IMR-90 (cell line): ENCODE results near the gene SAMD5. TPM values are rescaled to one million over a fixed set of nuclear protein-coding genes. Genes with fewer than 3 reads are reported as not detected.

Source experiments
- ATAC-seq: fragments of 200-7000 bp; cut with Tn5 transposase; 2 replicates; pipeline ENCODE4 v1.9.1; 2020; ENCODE audit warnings: low read depth, mild to moderate bottlenecking, moderate library complexity
- BruUV-seq: library from RNA; stranded (reverse); fragments of 400-500 nt; replicated peaks from 2 replicates; lab custom pipeline; 2021; lab: Mats Ljungman, UMichigan
- CTCF ChIA-PET: fragments of 300-600 bp; formaldehyde crosslinking; extraction: SDS; loops from one replicate; lab custom pipeline; 2021; ENCODE audit warnings: antibody characterized with exemption; lab: Yijun Ruan, JAX
- POLR2A ChIA-PET: fragments of 300-600 bp; sonication (Branson Sonifier 250); formaldehyde crosslinking; loops from one replicate; lab custom pipeline; 2022; ENCODE audit warnings: antibody characterized with exemption; ENCODE audit not compliant: unreplicated experiment; lab: Charles Lee
- DNase-seq: peaks from one replicate; pipeline ENCODE4 v3.0.0; 2013
- H2AFZ ChIP-seq: replicated peaks from 2 replicates; pipeline ENCODE3; 2013; ENCODE audit warnings: low read length, mild to moderate bottlenecking; ENCODE audit not compliant: poor library complexity
- H2AK5ac ChIP-seq: 2 replicates; pipeline ENCODE4 v1.6.1; 2013; ENCODE audit warnings: low read depth, low read length, inconsistent platforms
- H2AK9ac ChIP-seq: replicated peaks from 2 replicates; pipeline ENCODE3; 2013; ENCODE audit warnings: mild to moderate bottlenecking, low read depth, low read length, moderate library complexity; ENCODE audit not compliant: poor library complexity
- H2BK120ac ChIP-seq: 2 replicates; pipeline ENCODE4 v1.6.1; 2013; ENCODE audit warnings: low read depth, low read length, inconsistent platforms
- H2BK15ac ChIP-seq: 3 replicates; pipeline ENCODE4 v1.6.1; 2013; ENCODE audit warnings: low read depth, low read length, inconsistent platforms
- H2BK20ac ChIP-seq: 2 replicates; pipeline ENCODE4 v1.6.1; 2013; ENCODE audit warnings: low read depth, mild to moderate bottlenecking, inconsistent platforms, low read length, moderate library complexity
- H2BK5ac ChIP-seq: 2 replicates; pipeline ENCODE4 v1.6.1; 2013; ENCODE audit warnings: mild to moderate bottlenecking, low read depth, low read length, inconsistent platforms; ENCODE audit not compliant: poor library complexity, severe bottlenecking
- H3K14ac ChIP-seq: replicated peaks from 2 replicates; pipeline ENCODE4 v1.6.1; 2013; ENCODE audit warnings: low read depth, low read length, inconsistent platforms
- H3K18ac ChIP-seq: 2 replicates; pipeline ENCODE4 v1.6.1; 2013; ENCODE audit warnings: low read depth, low read length, control low read depth
- H3K23ac ChIP-seq: 2 replicates; pipeline ENCODE4 v1.6.1; 2013; ENCODE audit warnings: low read depth, low read length, inconsistent platforms
- H3K27ac ChIP-seq: 2 replicates; pipeline ENCODE4 v1.5.1; 2013; ENCODE audit warnings: mild to moderate bottlenecking, control low read depth, low read length; ENCODE audit not compliant: insufficient read depth
- H3K27me3 ChIP-seq: 2 replicates; pipeline ENCODE4 v1.6.1; 2013; ENCODE audit warnings: low read length; ENCODE audit not compliant: control insufficient read depth, insufficient read depth
- H3K36me3 ChIP-seq: 2 replicates; pipeline ENCODE4 v1.6.1; 2013; ENCODE audit warnings: low read length, mixed read lengths; ENCODE audit not compliant: control insufficient read depth, insufficient read depth
- H3K4ac ChIP-seq: 2 replicates; pipeline ENCODE4 v1.6.1; 2013; ENCODE audit warnings: low read depth, low read length, inconsistent platforms
- H3K4me1 ChIP-seq: 2 replicates; pipeline ENCODE4 v1.6.1; 2013; ENCODE audit warnings: low read length, mixed read lengths; ENCODE audit not compliant: control insufficient read depth, insufficient read depth
- H3K4me2 ChIP-seq: 2 replicates; pipeline ENCODE4 v1.6.1; 2013; ENCODE audit warnings: low read depth, mild to moderate bottlenecking, control low read depth, low read length, moderate library complexity
- H3K4me3 ChIP-seq: 2 replicates; pipeline ENCODE4 v1.5.1; 2013; ENCODE audit warnings: low read depth, mild to moderate bottlenecking, control low read depth, low read length, moderate library complexity; ENCODE audit not compliant: insufficient read depth
- H3K56ac ChIP-seq: 2 replicates; pipeline ENCODE4 v1.6.1; 2013; ENCODE audit warnings: low read length, inconsistent platforms; ENCODE audit not compliant: insufficient read depth; ENCODE audit errors: extremely low read depth
- H3K79me1 ChIP-seq, 2 experiments: 2 replicates each; pipeline ENCODE4 v1.6.1; 2013; ENCODE audit warnings: low read length in 2 of 2, inconsistent platforms in 1 of 2, low read depth in 1 of 2
- H3K9ac ChIP-seq: 2 replicates; pipeline ENCODE4 v1.6.1; 2013; ENCODE audit warnings: low read depth, low read length, control low read depth
- H3K9me1 ChIP-seq: 2 replicates; pipeline ENCODE4 v1.6.1; 2013; ENCODE audit warnings: low read length, inconsistent platforms; ENCODE audit not compliant: insufficient read depth
- H3K9me3 ChIP-seq: 2 replicates; pipeline ENCODE4 v1.6.1; 2013; ENCODE audit warnings: low read length; ENCODE audit not compliant: control insufficient read depth, insufficient read depth
- H4K20me1 ChIP-seq: 2 replicates; pipeline ENCODE4 v1.6.1; 2013; ENCODE audit warnings: low read length, inconsistent platforms; ENCODE audit not compliant: insufficient read depth
- H4K5ac ChIP-seq: 2 replicates; pipeline ENCODE4 v1.6.1; 2013; ENCODE audit warnings: mild to moderate bottlenecking, low read depth, low read length, control low read depth
- H4K8ac ChIP-seq, 2 experiments: 2 replicates each; pipeline ENCODE4 v1.6.1; 2013; ENCODE audit warnings: low read depth in 2 of 2, low read length in 2 of 2, control low read depth in 1 of 2, inconsistent platforms in 1 of 2
- H4K91ac ChIP-seq: 2 replicates; pipeline ENCODE4 v1.6.1; 2013; ENCODE audit warnings: low read depth, low read length, inconsistent platforms; ENCODE audit not compliant: insufficient read depth
- BHLHE40 ChIP-seq: fragments of 150-350 bp; IDR thresholded peaks from 2 replicates; pipeline ENCODE4 v1.6.1; 2016; ENCODE audit warnings: mild to moderate bottlenecking, low read depth, low read length
- CHD1 ChIP-seq: IDR thresholded peaks from 2 replicates; pipeline ENCODE4 v1.6.1; 2012; ENCODE audit warnings: low read depth, low read length, improper control_type of control experiment
- MAFK ChIP-seq: IDR thresholded peaks from 2 replicates; pipeline ENCODE4 v1.6.1; 2012; ENCODE audit warnings: low read depth, low read length, improper control_type of control experiment
- NFE2L2 ChIP-seq: fragments of 150-350 bp; IDR thresholded peaks from 2 replicates; pipeline ENCODE4 v1.6.1; 2016; ENCODE audit warnings: low read depth, mild to moderate bottlenecking, low read length
- RCOR1 ChIP-seq: IDR thresholded peaks from 2 replicates; pipeline ENCODE4 v1.6.1; 2012; ENCODE audit warnings: mild to moderate bottlenecking, low read length, improper control_type of control experiment; ENCODE audit not compliant: insufficient replicate concordance
- WGBS, 2 experiments: methylation state at CpG; one replicate each; pipeline versions ENCODE4 v1.1.5 to v1.1.7; 2013; ENCODE audit warnings: missing lambda C conversion rate in 2 of 2; ENCODE audit not compliant: insufficient read length in 1 of 2; ENCODE audit errors: extremely low coverage in 2 of 2; 5-methylcytosine and 5-hydroxymethylcytosine counted together
- dilution Hi-C: fragments of 300-500 bp; cut with HindIII; formaldehyde crosslinking; loops from one replicate; pipeline ENCODE4 v1.14.3; 2018; ENCODE audit warnings: low sequenced_read_pairs; ENCODE audit not compliant: unreplicated experiment
- in situ Hi-C: fragments of 300-500 bp; cut with MboI; formaldehyde crosslinking; loops from 3 replicates; pipeline ENCODE4 v1.14.3; 2019; ENCODE audit warnings: low sequenced_read_pairs, inconsistent platforms, mixed read lengths
- intact Hi-C: fragments of 100-400 bp; cut with micrococcal nuclease; formaldehyde crosslinking; loops from 2 replicates; pipeline ENCODE4 v1.10.0; 2022
- polyA plus RNA-seq, 3 experiments: library from polyadenylated mRNA; depleted of rRNA; stranded (reverse); fragments of >200 nt; gene quantifications; 2 replicates each; pipeline ENCODE4 v1.2.3, GENCODE V29; 2012; ENCODE audit warnings: low replicate concordance in 1 of 3
- total RNA-seq: library from RNA; depleted of rRNA; stranded (reverse); fragments of >200 nt; gene quantifications from 2 replicates; pipeline ENCODE4 v1.2.3, GENCODE V29; 2012

SAMD5 gene
- total and polyA plus RNA-seq, 2 of the 4 experiments (the other 2 are of a cell fraction), result 1.0 to 1.6 TPM

- ChIA-PET CTCF (no interaction called here), POLR2A (no interaction called here)
- ATAC-seq (no peak), DNase-seq (no peak)
- dilution Hi-C loops (no loop called here), intact Hi-C loops (no loop called here), in situ Hi-C loops (no loop called here)
- Histone ChIP-seq H2BK120ac (no peak overlapping the region), H3K23ac (no peak overlapping the region), H3K56ac (no peak overlapping the region), H2BK5ac (no peak overlapping the region), H3K27me3 (no peaks in the 10 kb centered on the region; the same call in 1 of the 2 replicates), H3K36me3 (no peaks in the 10 kb centered on the region), H3K9me3 (no peaks in the 10 kb centered on the region), H3K9me1 (no peaks in the 10 kb centered on the region), H4K20me1 (no peaks in the 10 kb centered on the region), H3K18ac (no peak overlapping the region), H3K14ac (no peak overlapping the region), H4K5ac (no peak overlapping the region), H3K4ac (no peak overlapping the region), H2AFZ (no peak overlapping the region), H4K91ac (no peak overlapping the region), H2BK20ac (no peak overlapping the region), H2AK5ac (no peak overlapping the region), H3K4me1 (no peaks in the 10 kb centered on the region), H2BK15ac (no peak overlapping the region), H4K8ac (no peak overlapping the region), H3K27ac (no peak overlapping the region), H3K4me2 (no peak overlapping the region), H3K4me3 (no peak overlapping the region), H3K79me1 (no peaks in the 10 kb centered on the region), H2AK9ac (no peak overlapping the region), H3K9ac (no peak overlapping the region)
- no TSS peak for BruUV-seq
- WGBS, 2 experiments, result no CpG with 5 or more reads among the region's 2 CpGs
- TF ChIP-seq RCOR1 (no peak), BHLHE40 (no peak), NFE2L2 (peak; percentile 91), CHD1 (no peak), MAFK (peak; percentile 64)
Observed at GRCh38 chr6:147479857-147480256, 28.6 kb upstream of the SAMD5 start.
